Measurements from ENCODE around the gene IPO11. TPM values are rescaled to one million over a fixed set of nuclear protein-coding genes. Genes with fewer than 3 reads are reported as not detected.
"Not testable (repeated sequence)": the region's sequence is repeated elsewhere in the genome, so short reads cannot be mapped to it uniquely, and the experiment has no call there.

Gene IPO11
- total and polyA plus RNA-seq, 7 donors = 9.1 to 25.4 (median 21.4) TPM

GRCh38 chr5:62653001-62653863, 240.7 kb downstream of the IPO11 start:
- Histone ChIP-seq H3K4me3 (no peak overlapping the region), H3K27me3 (ENCODE audit: insufficient read depth in 3 of 3, low read length in 2 of 3) (no peaks in the 10 kb centered on the region), H3K4me1 (no peaks in the 10 kb centered on the region), H3K36me3 (ENCODE audit: insufficient read depth in 1 of 2, low read depth in 1 of 2) (no peaks in the 10 kb centered on the region), H3K9me3 (no peaks in the 10 kb centered on the region), H3K27ac (no peak overlapping the region)
- no peak for DNase-seq
- TF ChIP-seq, protein P1, sequence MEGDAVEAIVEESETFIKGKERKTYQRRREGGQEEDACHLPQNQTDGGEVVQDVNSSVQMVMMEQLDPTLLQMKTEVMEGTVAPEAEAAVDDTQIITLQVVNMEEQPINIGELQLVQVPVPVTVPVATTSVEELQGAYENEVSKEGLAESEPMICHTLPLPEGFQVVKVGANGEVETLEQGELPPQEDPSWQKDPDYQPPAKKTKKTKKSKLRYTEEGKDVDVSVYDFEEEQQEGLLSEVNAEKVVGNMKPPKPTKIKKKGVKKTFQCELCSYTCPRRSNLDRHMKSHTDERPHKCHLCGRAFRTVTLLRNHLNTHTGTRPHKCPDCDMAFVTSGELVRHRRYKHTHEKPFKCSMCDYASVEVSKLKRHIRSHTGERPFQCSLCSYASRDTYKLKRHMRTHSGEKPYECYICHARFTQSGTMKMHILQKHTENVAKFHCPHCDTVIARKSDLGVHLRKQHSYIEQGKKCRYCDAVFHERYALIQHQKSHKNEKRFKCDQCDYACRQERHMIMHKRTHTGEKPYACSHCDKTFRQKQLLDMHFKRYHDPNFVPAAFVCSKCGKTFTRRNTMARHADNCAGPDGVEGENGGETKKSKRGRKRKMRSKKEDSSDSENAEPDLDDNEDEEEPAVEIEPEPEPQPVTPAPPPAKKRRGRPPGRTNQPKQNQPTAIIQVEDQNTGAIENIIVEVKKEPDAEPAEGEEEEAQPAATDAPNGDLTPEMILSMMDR (IDR thresholded peaks at IDR 0.05) = no peak
- no peak for ATAC-seq
- WGBS, 3 donors = 60 to 65% (median 62%) methylated on average over 7 of the region's 7 CpGs
- intact Hi-C loops (cut with DNase I) = no loop called here

- no peaks in the 10 kb centered on the region for H3K9me3 ChIP-seq
- TF ChIP-seq, protein P1 (IDR thresholded peaks at IDR 0.05) = no peak
- H3K36me3 ChIP-seq (ENCODE audit: insufficient read depth in 1 of 2, low read depth in 1 of 2) = no peaks in the 10 kb centered on the region
- H3K27ac ChIP-seq = no peak overlapping the region
- no peak overlapping the region for H3K4me3 ChIP-seq
- WGBS, 3 donors = 76 to 82% (median 77%) methylated on average over 11 of the region's 11 CpGs
- no peaks in the 10 kb centered on the region for H3K4me1 ChIP-seq
- no peaks in the 10 kb centered on the region for H3K27me3 ChIP-seq (ENCODE audit: insufficient read depth in 3 of 3, low read length in 2 of 3)
- intact Hi-C loops (cut with DNase I) = no loop called here
- ATAC-seq = no peak
- no peak for DNase-seq
Measured at GRCh38 chr5:62653864-62654575, 241.5 kb downstream of the IPO11 start.

DNA sequence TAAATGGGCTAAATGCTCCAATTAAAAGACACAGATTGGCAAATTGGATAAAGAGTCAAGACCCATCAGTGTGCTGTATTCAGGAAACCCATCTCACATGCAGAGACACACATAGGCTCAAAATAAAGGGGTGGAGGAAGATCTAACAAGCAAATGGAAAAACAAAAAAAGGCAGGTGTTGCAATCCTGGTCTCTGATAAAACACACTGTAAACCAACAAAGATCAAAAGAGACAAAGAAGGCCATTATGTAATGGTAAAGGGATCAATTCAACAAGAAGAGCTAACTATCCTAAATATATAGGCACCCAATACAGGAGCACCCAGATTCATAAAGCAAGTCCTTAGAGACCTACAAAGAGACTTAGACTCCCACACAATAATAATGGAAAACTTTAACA, 245.2 kb downstream of the IPO11 start:
- intact Hi-C loops (cut with DNase I); H3K4me3 ChIP-seq; H3K27me3 ChIP-seq (ENCODE audit: insufficient read depth in 3 of 3, low read length in 2 of 3); ATAC-seq; H3K27ac ChIP-seq; H3K36me3 ChIP-seq (ENCODE audit: insufficient read depth in 1 of 2, low read depth in 1 of 2); DNase-seq; H3K4me1 ChIP-seq; H3K9me3 ChIP-seq: not testable (repeated sequence)

DNA sequence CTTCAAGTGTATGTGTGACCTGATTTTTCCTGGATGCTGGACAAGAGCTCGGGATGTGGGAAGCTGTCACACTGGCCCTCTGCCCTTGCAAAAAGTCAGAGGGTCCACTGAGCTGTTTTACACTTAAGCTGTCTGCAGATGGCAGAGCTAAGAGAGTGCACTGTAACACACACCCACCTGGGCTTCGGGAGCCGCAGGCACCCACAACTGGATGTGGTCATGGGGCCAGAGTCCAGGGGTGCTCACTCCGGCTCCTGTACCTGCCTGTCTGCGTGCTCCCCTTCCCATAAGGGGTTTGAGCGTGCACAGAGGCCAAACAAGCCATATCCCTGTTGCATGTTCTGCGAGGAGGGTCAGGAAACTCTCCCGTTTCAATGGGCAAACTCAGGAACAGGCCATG, 248.6 kb downstream of the IPO11 start:
- 79 to 82% (median 82%) methylated on average over 8 of the region's 8 CpGs for WGBS, 3 donors
- Histone ChIP-seq H3K4me3 (no peak overlapping the region), H3K4me1 (no peaks in the 10 kb centered on the region), H3K36me3 (ENCODE audit: insufficient read depth in 1 of 2, low read depth in 1 of 2) (no peaks in the 10 kb centered on the region), H3K9me3 (no peaks in the 10 kb centered on the region), H3K27me3 (ENCODE audit: insufficient read depth in 3 of 3, low read length in 2 of 3) (no peaks in the 10 kb centered on the region), H3K27ac (no peak overlapping the region)
- ATAC-seq (no peak), DNase-seq (no peak)
- TF ChIP-seq, protein P1 (IDR thresholded peaks at IDR 0.05) = no peak
- intact Hi-C loops (cut with DNase I) = no loop called here

GRCh38 chr5:62662521-62662920, 250.0 kb downstream of the IPO11 start:
- Histone ChIP-seq H3K4me3 (no peak overlapping the region), H3K27me3 (ENCODE audit: insufficient read depth in 3 of 3, low read length in 2 of 3) (no peaks in the 10 kb centered on the region), H3K9me3 (no peaks in the 10 kb centered on the region), H3K36me3 (ENCODE audit: insufficient read depth in 1 of 2, low read depth in 1 of 2) (no peaks in the 10 kb centered on the region), H3K4me1 (no peaks in the 10 kb centered on the region), H3K27ac (no peak overlapping the region)
- ATAC-seq = no peak
- TF ChIP-seq, protein P1 (IDR thresholded peaks at IDR 0.05) = no peak
- DNase-seq = no peak
- intact Hi-C loops (cut with DNase I) = no loop called here
- WGBS, 3 donors = 58 to 70% (median 65%) methylated on average over 2 of the region's 2 CpGs
